Fibroblast of lung (primary cell): ENCODE data around the gene CLEC18B.

Experiments used
- EZH2 ChIP-seq: IDR thresholded peaks from 2 replicates; pipeline ENCODE4 v1.5.1; 2012; ENCODE audit warnings: low read length, control low read depth, mild to moderate bottlenecking; ENCODE audit errors: missing control alignments
- TF ChIP-seq, protein P1 (sequence below), 2 donors: IDR thresholded peaks in 1 of 2; conservative IDR thresholded peaks in 1 of 2; 1 replicate in 1 of 2; 2 replicates in 1 of 2; pipeline ENCODE4 v1.5.1; 2011 to 2012; ENCODE audit warnings: low read length in 2 of 2, control low read depth in 1 of 2, inconsistent platforms in 1 of 2, low read depth in 1 of 2, mild to moderate bottlenecking in 1 of 2

GRCh38 chr16:74469946-74470478 lies 48.7 kb upstream of the CLEC18B start:
- TF ChIP-seq, protein P1, sequence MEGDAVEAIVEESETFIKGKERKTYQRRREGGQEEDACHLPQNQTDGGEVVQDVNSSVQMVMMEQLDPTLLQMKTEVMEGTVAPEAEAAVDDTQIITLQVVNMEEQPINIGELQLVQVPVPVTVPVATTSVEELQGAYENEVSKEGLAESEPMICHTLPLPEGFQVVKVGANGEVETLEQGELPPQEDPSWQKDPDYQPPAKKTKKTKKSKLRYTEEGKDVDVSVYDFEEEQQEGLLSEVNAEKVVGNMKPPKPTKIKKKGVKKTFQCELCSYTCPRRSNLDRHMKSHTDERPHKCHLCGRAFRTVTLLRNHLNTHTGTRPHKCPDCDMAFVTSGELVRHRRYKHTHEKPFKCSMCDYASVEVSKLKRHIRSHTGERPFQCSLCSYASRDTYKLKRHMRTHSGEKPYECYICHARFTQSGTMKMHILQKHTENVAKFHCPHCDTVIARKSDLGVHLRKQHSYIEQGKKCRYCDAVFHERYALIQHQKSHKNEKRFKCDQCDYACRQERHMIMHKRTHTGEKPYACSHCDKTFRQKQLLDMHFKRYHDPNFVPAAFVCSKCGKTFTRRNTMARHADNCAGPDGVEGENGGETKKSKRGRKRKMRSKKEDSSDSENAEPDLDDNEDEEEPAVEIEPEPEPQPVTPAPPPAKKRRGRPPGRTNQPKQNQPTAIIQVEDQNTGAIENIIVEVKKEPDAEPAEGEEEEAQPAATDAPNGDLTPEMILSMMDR (conservative IDR thresholded peaks at IDR 0.05 in 1 of 2, IDR thresholded peaks at IDR 0.05 in 1 of 2; ENCODE audit: low read depth in 1 of 2, low read length in 2 of 2): no peak
- no peak for TF ChIP-seq EZH2
